ENCODE measurements around the gene ZNF100.
"Not testable (repeated sequence)": the region's sequence is repeated elsewhere in the genome, so short reads cannot be mapped to it uniquely, and the experiment has no call there.

ZNF100 gene

GRCh38 chr19:21755555-21755954 lies 11.8 kb downstream of the ZNF100 start:
- H3K4me3 ChIP-seq (ENCODE audit: low read length in 2 of 2); H3K4me1 ChIP-seq (ENCODE audit: control insufficient read depth in 2 of 2, insufficient read depth in 2 of 2, low read length in 2 of 2); H3K9me3 ChIP-seq (ENCODE audit: control insufficient read depth in 2 of 2, low read length in 2 of 2); H3K9ac ChIP-seq (ENCODE audit: low read depth in 1 of 2, low read length in 2 of 2); H3K27me3 ChIP-seq (ENCODE audit: control insufficient read depth in 2 of 2, insufficient read depth in 2 of 2, low read length in 2 of 2); H3K27ac ChIP-seq (ENCODE audit: low read depth in 2 of 2, low read length in 2 of 2): not testable (repeated sequence)
- peaks cover 25 to 26% of the 10 kb centered on the region in 2 donors for H3K36me3 ChIP-seq (ENCODE audit: control insufficient read depth in 2 of 2, insufficient read depth in 2 of 2, low read length in 2 of 2)

- Histone ChIP-seq H3K4me1 (ENCODE audit: control insufficient read depth in 2 of 2, insufficient read depth in 2 of 2, low read length in 2 of 2) (no peaks in the 10 kb centered on the region), H3K9me3 (ENCODE audit: control insufficient read depth in 2 of 2, low read length in 2 of 2) (peaks cover 8 to 11% of the 10 kb centered on the region in 2 donors), H3K27ac (ENCODE audit: low read depth in 2 of 2, low read length in 2 of 2) (no peak overlapping the region), H3K36me3 (ENCODE audit: control insufficient read depth in 2 of 2, insufficient read depth in 2 of 2, low read length in 2 of 2) (peaks cover 14 to 22% of the 10 kb centered on the region in 2 donors), H3K27me3 (ENCODE audit: control insufficient read depth in 2 of 2, insufficient read depth in 2 of 2, low read length in 2 of 2) (no peaks in the 10 kb centered on the region), H3K9ac (ENCODE audit: low read depth in 1 of 2, low read length in 2 of 2) (no peak overlapping the region), H3K4me3 (ENCODE audit: low read length in 2 of 2) (no peak overlapping the region)
Observed at GRCh38 chr19:21751384-21751783, 16.0 kb downstream of the ZNF100 start.

- no peaks in the 10 kb centered on the region for H3K27me3 ChIP-seq (ENCODE audit: control insufficient read depth in 2 of 2, insufficient read depth in 2 of 2, low read length in 2 of 2)
- H3K27ac ChIP-seq (ENCODE audit: low read depth in 2 of 2, low read length in 2 of 2) = no peak overlapping the region
- peaks cover 14 to 22% of the 10 kb centered on the region in 2 donors for H3K36me3 ChIP-seq (ENCODE audit: control insufficient read depth in 2 of 2, insufficient read depth in 2 of 2, low read length in 2 of 2)
- H3K4me1 ChIP-seq (ENCODE audit: control insufficient read depth in 2 of 2, insufficient read depth in 2 of 2, low read length in 2 of 2) = no peaks in the 10 kb centered on the region
- no peak overlapping the region for H3K9ac ChIP-seq (ENCODE audit: low read depth in 1 of 2, low read length in 2 of 2)
- peaks cover 8 to 11% of the 10 kb centered on the region in 2 donors for H3K9me3 ChIP-seq (ENCODE audit: control insufficient read depth in 2 of 2, low read length in 2 of 2)
- no peak overlapping the region for H3K4me3 ChIP-seq (ENCODE audit: low read length in 2 of 2)
Observed at GRCh38 chr19:21750586-21751128, 16.7 kb downstream of the ZNF100 start.

- Histone ChIP-seq H3K9ac (ENCODE audit: low read depth in 1 of 2, low read length in 2 of 2) (no peak overlapping the region), H3K4me1 (ENCODE audit: control insufficient read depth in 2 of 2, insufficient read depth in 2 of 2, low read length in 2 of 2) (no peaks in the 10 kb centered on the region)
Observed at GRCh38 chr19:21749090-21749489, 18.3 kb downstream of the ZNF100 start.

GRCh38 chr19:21748088-21748487 lies 19.3 kb downstream of the ZNF100 start:
- H3K4me3 ChIP-seq (ENCODE audit: low read length in 2 of 2) = no peak overlapping the region
- no peak overlapping the region for H3K9ac ChIP-seq (ENCODE audit: low read depth in 1 of 2, low read length in 2 of 2)
- H3K27me3 ChIP-seq (ENCODE audit: control insufficient read depth in 2 of 2, insufficient read depth in 2 of 2, low read length in 2 of 2) = no peaks in the 10 kb centered on the region
- peaks cover 14 to 21% of the 10 kb centered on the region in 2 donors for H3K36me3 ChIP-seq (ENCODE audit: control insufficient read depth in 2 of 2, insufficient read depth in 2 of 2, low read length in 2 of 2)
- no peak overlapping the region for H3K27ac ChIP-seq (ENCODE audit: low read depth in 2 of 2, low read length in 2 of 2)
- H3K9me3 ChIP-seq (ENCODE audit: control insufficient read depth in 2 of 2, low read length in 2 of 2) = peaks cover 6 to 10% of the 10 kb centered on the region in 2 donors
- no peaks in the 10 kb centered on the region for H3K4me1 ChIP-seq (ENCODE audit: control insufficient read depth in 2 of 2, insufficient read depth in 2 of 2, low read length in 2 of 2)

More at GRCh38 chr19:21749090-21749489, 18.3 kb downstream of the ZNF100 start:
- H3K9me3 ChIP-seq (ENCODE audit: control insufficient read depth in 2 of 2, low read length in 2 of 2) = peaks cover 6 to 10% of the 10 kb centered on the region in 2 donors
- H3K27ac ChIP-seq (ENCODE audit: low read depth in 2 of 2, low read length in 2 of 2) = no peak overlapping the region
- H3K36me3 ChIP-seq (ENCODE audit: control insufficient read depth in 2 of 2, insufficient read depth in 2 of 2, low read length in 2 of 2) = peaks cover 14 to 22% of the 10 kb centered on the region in 2 donors
- H3K27me3 ChIP-seq (ENCODE audit: control insufficient read depth in 2 of 2, insufficient read depth in 2 of 2, low read length in 2 of 2) = no peaks in the 10 kb centered on the region
- no peak overlapping the region for H3K4me3 ChIP-seq (ENCODE audit: low read length in 2 of 2)

- H3K27me3 ChIP-seq (ENCODE audit: control insufficient read depth in 2 of 2, insufficient read depth in 2 of 2, low read length in 2 of 2) = no peaks in the 10 kb centered on the region
- peaks cover 0 to 17% of the 10 kb centered on the region in 2 donors for H3K36me3 ChIP-seq (ENCODE audit: control insufficient read depth in 2 of 2, insufficient read depth in 2 of 2, low read length in 2 of 2)
- H3K9me3 ChIP-seq (ENCODE audit: control insufficient read depth in 2 of 2, low read length in 2 of 2) = peaks cover 0 to 4% of the 10 kb centered on the region in 2 donors
- H3K27ac ChIP-seq (ENCODE audit: low read depth in 2 of 2, low read length in 2 of 2) = no peak overlapping the region
- no peak overlapping the region for H3K4me3 ChIP-seq (ENCODE audit: low read length in 2 of 2)
- H3K4me1 ChIP-seq (ENCODE audit: control insufficient read depth in 2 of 2, insufficient read depth in 2 of 2, low read length in 2 of 2) = no peaks in the 10 kb centered on the region
- no peak overlapping the region for H3K9ac ChIP-seq (ENCODE audit: low read depth in 1 of 2, low read length in 2 of 2)
Observed at GRCh38 chr19:21740559-21740958, 26.8 kb downstream of the ZNF100 start.

- peaks cover 15 to 24% of the 10 kb centered on the region in 2 donors for H3K9me3 ChIP-seq (ENCODE audit: control insufficient read depth in 2 of 2, low read length in 2 of 2)
- not testable (repeated sequence) for H3K27ac ChIP-seq (ENCODE audit: low read depth in 2 of 2, low read length in 2 of 2); H3K27me3 ChIP-seq (ENCODE audit: control insufficient read depth in 2 of 2, insufficient read depth in 2 of 2, low read length in 2 of 2); H3K4me1 ChIP-seq (ENCODE audit: control insufficient read depth in 2 of 2, insufficient read depth in 2 of 2, low read length in 2 of 2); H3K36me3 ChIP-seq (ENCODE audit: control insufficient read depth in 2 of 2, insufficient read depth in 2 of 2, low read length in 2 of 2); H3K9ac ChIP-seq (ENCODE audit: low read depth in 1 of 2, low read length in 2 of 2)
- peak overlapping the region in 1 of 2 donors; percentile 5 for H3K4me3 ChIP-seq (ENCODE audit: low read length in 2 of 2)
Observed at GRCh38 chr19:21726942-21727747, 40.2 kb downstream of the ZNF100 start.

GRCh38 chr19:21713761-21714160 lies 53.6 kb downstream of the ZNF100 start:
- H3K9me3 ChIP-seq (ENCODE audit: control insufficient read depth in 2 of 2, low read length in 2 of 2) = peaks cover 0 to 3% of the 10 kb centered on the region in 2 donors
- no peak overlapping the region for H3K4me3 ChIP-seq (ENCODE audit: low read length in 2 of 2)
- no peak overlapping the region for H3K9ac ChIP-seq (ENCODE audit: low read depth in 1 of 2, low read length in 2 of 2)
- H3K36me3 ChIP-seq (ENCODE audit: control insufficient read depth in 2 of 2, insufficient read depth in 2 of 2, low read length in 2 of 2) = no peaks in the 10 kb centered on the region
- no peaks in the 10 kb centered on the region for H3K27me3 ChIP-seq (ENCODE audit: control insufficient read depth in 2 of 2, insufficient read depth in 2 of 2, low read length in 2 of 2)
- H3K4me1 ChIP-seq (ENCODE audit: control insufficient read depth in 2 of 2, insufficient read depth in 2 of 2, low read length in 2 of 2) = no peaks in the 10 kb centered on the region
- no peak overlapping the region for H3K27ac ChIP-seq (ENCODE audit: low read depth in 2 of 2, low read length in 2 of 2)

- no peaks in the 10 kb centered on the region for H3K4me1 ChIP-seq (ENCODE audit: control insufficient read depth in 2 of 2, insufficient read depth in 2 of 2, low read length in 2 of 2)
- no peak overlapping the region for H3K27ac ChIP-seq (ENCODE audit: low read depth in 2 of 2, low read length in 2 of 2)
Observed at GRCh38 chr19:21709464-21709863, 57.9 kb downstream of the ZNF100 start.

GRCh38 chr19:21707878-21708277 lies 59.5 kb downstream of the ZNF100 start:
- H3K27me3 ChIP-seq (ENCODE audit: control insufficient read depth in 2 of 2, insufficient read depth in 2 of 2, low read length in 2 of 2); H3K9me3 ChIP-seq (ENCODE audit: control insufficient read depth in 2 of 2, low read length in 2 of 2); H3K36me3 ChIP-seq (ENCODE audit: control insufficient read depth in 2 of 2, insufficient read depth in 2 of 2, low read length in 2 of 2); H3K9ac ChIP-seq (ENCODE audit: low read depth in 1 of 2, low read length in 2 of 2); H3K4me3 ChIP-seq (ENCODE audit: low read length in 2 of 2); H3K4me1 ChIP-seq (ENCODE audit: control insufficient read depth in 2 of 2, insufficient read depth in 2 of 2, low read length in 2 of 2); H3K27ac ChIP-seq (ENCODE audit: low read depth in 2 of 2, low read length in 2 of 2): not testable (repeated sequence)

More at GRCh38 chr19:21709464-21709863, 57.9 kb downstream of the ZNF100 start:
- peaks cover 0 to 3% of the 10 kb centered on the region in 2 donors for H3K9me3 ChIP-seq (ENCODE audit: control insufficient read depth in 2 of 2, low read length in 2 of 2)
- H3K36me3 ChIP-seq (ENCODE audit: control insufficient read depth in 2 of 2, insufficient read depth in 2 of 2, low read length in 2 of 2) = no peaks in the 10 kb centered on the region
- no peak overlapping the region for H3K9ac ChIP-seq (ENCODE audit: low read depth in 1 of 2, low read length in 2 of 2)
- H3K4me3 ChIP-seq (ENCODE audit: low read length in 2 of 2) = no peak overlapping the region
- H3K27me3 ChIP-seq (ENCODE audit: control insufficient read depth in 2 of 2, insufficient read depth in 2 of 2, low read length in 2 of 2) = no peaks in the 10 kb centered on the region
